ENCODE results near the gene TGM4.

Gene TGM4

GRCh38 chr3:44909063-44909462, 34.7 kb downstream of the TGM4 start:
- H3K27me3 ChIP-seq (ENCODE audit: insufficient read depth, low read length), result no peaks in the 10 kb centered on the region
- no peak overlapping the region for H3K4me3 ChIP-seq (ENCODE audit: low read length)
- H2AFZ ChIP-seq (ENCODE audit: low read depth, low read length), result no peak overlapping the region
- peaks cover 13% of the 10 kb centered on the region for H3K4me1 ChIP-seq (ENCODE audit: insufficient read depth, low read length)
- peaks cover 2% of the 10 kb centered on the region for H3K9me3 ChIP-seq (ENCODE audit: low read length)
- H3K36me3 ChIP-seq (ENCODE audit: insufficient read depth, low read length), result no peaks in the 10 kb centered on the region

GRCh38 chr3:44910693-44911092, 36.3 kb downstream of the TGM4 start:
- Histone ChIP-seq H3K4me1 (ENCODE audit: insufficient read depth, low read length) (peaks cover 10% of the 10 kb centered on the region), H3K27me3 (ENCODE audit: insufficient read depth, low read length) (no peaks in the 10 kb centered on the region), H2AFZ (ENCODE audit: low read depth, low read length) (no peak overlapping the region), H3K4me3 (ENCODE audit: low read length) (no peak overlapping the region), H3K9me3 (ENCODE audit: low read length) (peaks cover 2% of the 10 kb centered on the region), H3K36me3 (ENCODE audit: insufficient read depth, low read length) (no peaks in the 10 kb centered on the region)

- no peak overlapping the region for H3K4me3 ChIP-seq (ENCODE audit: low read length)
- H3K27me3 ChIP-seq (ENCODE audit: insufficient read depth, low read length), result no peaks in the 10 kb centered on the region
- H3K4me1 ChIP-seq (ENCODE audit: insufficient read depth, low read length), result peaks cover 9% of the 10 kb centered on the region
- no peak overlapping the region for H2AFZ ChIP-seq (ENCODE audit: low read depth, low read length)
- H3K36me3 ChIP-seq (ENCODE audit: insufficient read depth, low read length), result peaks cover 11% of the 10 kb centered on the region
- peaks cover 2% of the 10 kb centered on the region for H3K9me3 ChIP-seq (ENCODE audit: low read length)
Measured at GRCh38 chr3:44913868-44914468, 39.6 kb downstream of the TGM4 start.

- H3K4me1 ChIP-seq (ENCODE audit: insufficient read depth, low read length), result peaks cover 2% of the 10 kb centered on the region
- H3K27me3 ChIP-seq (ENCODE audit: insufficient read depth, low read length), result no peaks in the 10 kb centered on the region
- no peak overlapping the region for H3K4me3 ChIP-seq (ENCODE audit: low read length)
- H3K9me3 ChIP-seq (ENCODE audit: low read length), result peaks cover 2% of the 10 kb centered on the region
- H3K36me3 ChIP-seq (ENCODE audit: insufficient read depth, low read length), result peaks cover 18% of the 10 kb centered on the region
- H2AFZ ChIP-seq (ENCODE audit: low read depth, low read length), result no peak overlapping the region
Measured at GRCh38 chr3:44914936-44915335, 40.5 kb downstream of the TGM4 start.

- Histone ChIP-seq H2AFZ (ENCODE audit: low read depth, low read length) (no peak overlapping the region), H3K36me3 (ENCODE audit: insufficient read depth, low read length) (peaks cover 21% of the 10 kb centered on the region), H3K4me3 (ENCODE audit: low read length) (no peak overlapping the region), H3K4me1 (ENCODE audit: insufficient read depth, low read length) (no peaks in the 10 kb centered on the region), H3K9me3 (ENCODE audit: low read length) (no peaks in the 10 kb centered on the region), H3K27me3 (ENCODE audit: insufficient read depth, low read length) (no peaks in the 10 kb centered on the region)
Measured at GRCh38 chr3:44915702-44916438, 41.5 kb downstream of the TGM4 start.

- Histone ChIP-seq H3K27me3 (ENCODE audit: insufficient read depth, low read length) (no peaks in the 10 kb centered on the region), H2AFZ (ENCODE audit: low read depth, low read length) (no peak overlapping the region), H3K4me1 (ENCODE audit: insufficient read depth, low read length) (no peaks in the 10 kb centered on the region), H3K36me3 (ENCODE audit: insufficient read depth, low read length) (peaks cover 27% of the 10 kb centered on the region), H3K4me3 (ENCODE audit: low read length) (no peak overlapping the region), H3K9me3 (ENCODE audit: low read length) (no peaks in the 10 kb centered on the region)
Measured at GRCh38 chr3:44918087-44918486, 43.7 kb downstream of the TGM4 start.

- H2AFZ ChIP-seq (ENCODE audit: low read depth, low read length), result no peak overlapping the region
- peaks cover 27% of the 10 kb centered on the region for H3K36me3 ChIP-seq (ENCODE audit: insufficient read depth, low read length)
- H3K4me3 ChIP-seq (ENCODE audit: low read length), result no peak overlapping the region
- H3K9me3 ChIP-seq (ENCODE audit: low read length), result no peaks in the 10 kb centered on the region
- no peaks in the 10 kb centered on the region for H3K27me3 ChIP-seq (ENCODE audit: insufficient read depth, low read length)
- no peaks in the 10 kb centered on the region for H3K4me1 ChIP-seq (ENCODE audit: insufficient read depth, low read length)
Measured at GRCh38 chr3:44918581-44918980, 44.2 kb downstream of the TGM4 start.

- H3K4me1 ChIP-seq (ENCODE audit: insufficient read depth, low read length), result no peaks in the 10 kb centered on the region
- H2AFZ ChIP-seq (ENCODE audit: low read depth, low read length), result no peak overlapping the region
- H3K4me3 ChIP-seq (ENCODE audit: low read length), result no peak overlapping the region
- no peaks in the 10 kb centered on the region for H3K9me3 ChIP-seq (ENCODE audit: low read length)
- no peaks in the 10 kb centered on the region for H3K27me3 ChIP-seq (ENCODE audit: insufficient read depth, low read length)
- H3K36me3 ChIP-seq (ENCODE audit: insufficient read depth, low read length), result peaks cover 27% of the 10 kb centered on the region
Measured at GRCh38 chr3:44920081-44920480, 45.7 kb downstream of the TGM4 start.

- no peaks in the 10 kb centered on the region for H3K4me1 ChIP-seq (ENCODE audit: insufficient read depth, low read length)
- no peaks in the 10 kb centered on the region for H3K27me3 ChIP-seq (ENCODE audit: insufficient read depth, low read length)
- H2AFZ ChIP-seq (ENCODE audit: low read depth, low read length), result no peak overlapping the region
- H3K4me3 ChIP-seq (ENCODE audit: low read length), result no peak overlapping the region
- no peaks in the 10 kb centered on the region for H3K9me3 ChIP-seq (ENCODE audit: low read length)
- H3K36me3 ChIP-seq (ENCODE audit: insufficient read depth, low read length), result peaks cover 48% of the 10 kb centered on the region
Measured at GRCh38 chr3:44923632-44924456, 49.4 kb downstream of the TGM4 start.

GRCh38 chr3:44924457-44925084, 50.2 kb downstream of the TGM4 start:
- peaks cover 51% of the 10 kb centered on the region for H3K36me3 ChIP-seq (ENCODE audit: insufficient read depth, low read length)
- no peak overlapping the region for H3K4me3 ChIP-seq (ENCODE audit: low read length)
- no peaks in the 10 kb centered on the region for H3K27me3 ChIP-seq (ENCODE audit: insufficient read depth, low read length)
- H3K4me1 ChIP-seq (ENCODE audit: insufficient read depth, low read length), result no peaks in the 10 kb centered on the region
- no peaks in the 10 kb centered on the region for H3K9me3 ChIP-seq (ENCODE audit: low read length)
- H2AFZ ChIP-seq (ENCODE audit: low read depth, low read length), result no peak overlapping the region

- H3K4me1 ChIP-seq (ENCODE audit: insufficient read depth, low read length), result no peaks in the 10 kb centered on the region
- no peaks in the 10 kb centered on the region for H3K27me3 ChIP-seq (ENCODE audit: insufficient read depth, low read length)
- H3K9me3 ChIP-seq (ENCODE audit: low read length), result no peaks in the 10 kb centered on the region
- peaks cover 57% of the 10 kb centered on the region for H3K36me3 ChIP-seq (ENCODE audit: insufficient read depth, low read length)
- no peak overlapping the region for H3K4me3 ChIP-seq (ENCODE audit: low read length)
- no peak overlapping the region for H2AFZ ChIP-seq (ENCODE audit: low read depth, low read length)
Measured at GRCh38 chr3:44926172-44926571, 51.8 kb downstream of the TGM4 start.

GRCh38 chr3:44926921-44927320, 52.5 kb downstream of the TGM4 start:
- H3K4me1 ChIP-seq (ENCODE audit: insufficient read depth, low read length), result peaks cover 6% of the 10 kb centered on the region
- no peak overlapping the region for H3K4me3 ChIP-seq (ENCODE audit: low read length)
- no peaks in the 10 kb centered on the region for H3K9me3 ChIP-seq (ENCODE audit: low read length)
- peaks cover 53% of the 10 kb centered on the region for H3K36me3 ChIP-seq (ENCODE audit: insufficient read depth, low read length)
- no peak overlapping the region for H2AFZ ChIP-seq (ENCODE audit: low read depth, low read length)
- H3K27me3 ChIP-seq (ENCODE audit: insufficient read depth, low read length), result no peaks in the 10 kb centered on the region

GRCh38 chr3:44927371-44927770, 53.0 kb downstream of the TGM4 start:
- Histone ChIP-seq H3K27me3 (ENCODE audit: insufficient read depth, low read length) (no peaks in the 10 kb centered on the region), H3K36me3 (ENCODE audit: insufficient read depth, low read length) (peaks cover 50% of the 10 kb centered on the region), H3K9me3 (ENCODE audit: low read length) (no peaks in the 10 kb centered on the region), H3K4me3 (ENCODE audit: low read length) (no peak overlapping the region), H3K4me1 (ENCODE audit: insufficient read depth, low read length) (peaks cover 11% of the 10 kb centered on the region), H2AFZ (ENCODE audit: low read depth, low read length) (no peak overlapping the region)

All from neuron (in vitro differentiated cells).